Panc1 (cell line): ENCODE measurements around the gene NUPR1.

ENCODE experiments used
- POLR2AphosphoS5 ChIP-seq: IDR thresholded peaks from 2 replicates; pipeline ENCODE4 v1.6.1; 2012; ENCODE audit warnings: mild to moderate bottlenecking, low read depth, low read length, moderate library complexity
- SIN3A ChIP-seq: IDR thresholded peaks from 2 replicates; pipeline ENCODE4 v1.6.1; 2012; ENCODE audit warnings: low read depth, mild to moderate bottlenecking, low read length, moderate library complexity, borderline replicate concordance; ENCODE audit not compliant: insufficient read depth
- TF ChIP-seq, protein P1 (sequence below): fragments of 450-650 bp; IDR thresholded peaks from 2 replicates; pipeline ENCODE4 v1.5.1; 2017; ENCODE audit warnings: mild to moderate bottlenecking
- TF ChIP-seq, protein P2 (sequence below), 2 experiments: IDR thresholded peaks; 2 replicates each; pipeline ENCODE4 v1.6.1; 2011 to 2012; ENCODE audit warnings: low read depth in 2 of 2, control low read depth in 1 of 2, low read length in 1 of 2, mild to moderate bottlenecking in 1 of 2, moderate library complexity in 1 of 2; ENCODE audit not compliant: insufficient read depth in 1 of 2

- TF ChIP-seq, protein P1, sequence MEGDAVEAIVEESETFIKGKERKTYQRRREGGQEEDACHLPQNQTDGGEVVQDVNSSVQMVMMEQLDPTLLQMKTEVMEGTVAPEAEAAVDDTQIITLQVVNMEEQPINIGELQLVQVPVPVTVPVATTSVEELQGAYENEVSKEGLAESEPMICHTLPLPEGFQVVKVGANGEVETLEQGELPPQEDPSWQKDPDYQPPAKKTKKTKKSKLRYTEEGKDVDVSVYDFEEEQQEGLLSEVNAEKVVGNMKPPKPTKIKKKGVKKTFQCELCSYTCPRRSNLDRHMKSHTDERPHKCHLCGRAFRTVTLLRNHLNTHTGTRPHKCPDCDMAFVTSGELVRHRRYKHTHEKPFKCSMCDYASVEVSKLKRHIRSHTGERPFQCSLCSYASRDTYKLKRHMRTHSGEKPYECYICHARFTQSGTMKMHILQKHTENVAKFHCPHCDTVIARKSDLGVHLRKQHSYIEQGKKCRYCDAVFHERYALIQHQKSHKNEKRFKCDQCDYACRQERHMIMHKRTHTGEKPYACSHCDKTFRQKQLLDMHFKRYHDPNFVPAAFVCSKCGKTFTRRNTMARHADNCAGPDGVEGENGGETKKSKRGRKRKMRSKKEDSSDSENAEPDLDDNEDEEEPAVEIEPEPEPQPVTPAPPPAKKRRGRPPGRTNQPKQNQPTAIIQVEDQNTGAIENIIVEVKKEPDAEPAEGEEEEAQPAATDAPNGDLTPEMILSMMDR, result no peak
- no peak for TF ChIP-seq SIN3A
- TF ChIP-seq, protein P2, sequence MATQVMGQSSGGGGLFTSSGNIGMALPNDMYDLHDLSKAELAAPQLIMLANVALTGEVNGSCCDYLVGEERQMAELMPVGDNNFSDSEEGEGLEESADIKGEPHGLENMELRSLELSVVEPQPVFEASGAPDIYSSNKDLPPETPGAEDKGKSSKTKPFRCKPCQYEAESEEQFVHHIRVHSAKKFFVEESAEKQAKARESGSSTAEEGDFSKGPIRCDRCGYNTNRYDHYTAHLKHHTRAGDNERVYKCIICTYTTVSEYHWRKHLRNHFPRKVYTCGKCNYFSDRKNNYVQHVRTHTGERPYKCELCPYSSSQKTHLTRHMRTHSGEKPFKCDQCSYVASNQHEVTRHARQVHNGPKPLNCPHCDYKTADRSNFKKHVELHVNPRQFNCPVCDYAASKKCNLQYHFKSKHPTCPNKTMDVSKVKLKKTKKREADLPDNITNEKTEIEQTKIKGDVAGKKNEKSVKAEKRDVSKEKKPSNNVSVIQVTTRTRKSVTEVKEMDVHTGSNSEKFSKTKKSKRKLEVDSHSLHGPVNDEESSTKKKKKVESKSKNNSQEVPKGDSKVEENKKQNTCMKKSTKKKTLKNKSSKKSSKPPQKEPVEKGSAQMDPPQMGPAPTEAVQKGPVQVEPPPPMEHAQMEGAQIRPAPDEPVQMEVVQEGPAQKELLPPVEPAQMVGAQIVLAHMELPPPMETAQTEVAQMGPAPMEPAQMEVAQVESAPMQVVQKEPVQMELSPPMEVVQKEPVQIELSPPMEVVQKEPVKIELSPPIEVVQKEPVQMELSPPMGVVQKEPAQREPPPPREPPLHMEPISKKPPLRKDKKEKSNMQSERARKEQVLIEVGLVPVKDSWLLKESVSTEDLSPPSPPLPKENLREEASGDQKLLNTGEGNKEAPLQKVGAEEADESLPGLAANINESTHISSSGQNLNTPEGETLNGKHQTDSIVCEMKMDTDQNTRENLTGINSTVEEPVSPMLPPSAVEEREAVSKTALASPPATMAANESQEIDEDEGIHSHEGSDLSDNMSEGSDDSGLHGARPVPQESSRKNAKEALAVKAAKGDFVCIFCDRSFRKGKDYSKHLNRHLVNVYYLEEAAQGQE (IDR thresholded peaks at IDR 0.05; ENCODE audit: insufficient read depth in 1 of 2, low read depth in 2 of 2, low read length in 1 of 2), result no peak
- TF ChIP-seq POLR2AphosphoS5, result no peak
Observed at GRCh38 chr16:28567292-28567691, 28.5 kb upstream of the NUPR1 start.
